Fibroblast of lung (primary cell): ENCODE data around the gene RDH5.

ENCODE experiments used
- CTCF ChIP-seq, 2 donors: IDR thresholded peaks in 1 of 2; conservative IDR thresholded peaks in 1 of 2; 1 replicate in 1 of 2; 2 replicates in 1 of 2; pipeline ENCODE4 v1.5.1; 2011 to 2012; ENCODE audit warnings: low read length in 2 of 2, control low read depth in 1 of 2, inconsistent platforms in 1 of 2, low read depth in 1 of 2, mild to moderate bottlenecking in 1 of 2
- EZH2 ChIP-seq: IDR thresholded peaks from 2 replicates; pipeline ENCODE4 v1.5.1; 2012; ENCODE audit warnings: low read length, control low read depth, mild to moderate bottlenecking; ENCODE audit errors: missing control alignments

DNA sequence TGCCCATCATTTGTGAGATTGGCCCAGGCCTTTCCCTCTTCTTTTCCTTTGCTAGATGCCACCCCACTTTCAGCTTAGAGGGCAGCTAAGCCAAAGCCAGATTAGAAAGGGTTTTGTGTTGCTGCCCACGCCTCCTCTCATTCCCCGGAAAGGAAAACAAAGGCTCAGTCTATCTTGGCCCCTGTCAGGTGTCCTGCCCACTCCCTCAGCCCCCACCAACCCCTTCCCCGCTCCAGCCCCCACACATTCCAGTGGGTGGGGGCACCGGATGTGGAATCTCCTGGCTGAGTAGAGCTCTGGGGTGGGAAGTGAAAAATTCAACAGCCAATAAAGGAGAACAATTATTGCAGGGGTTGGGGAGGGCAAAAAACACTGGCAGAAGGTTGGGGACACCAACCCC lies 2.2 kb upstream of the RDH5 start:
- TF ChIP-seq CTCF (conservative IDR thresholded peaks at IDR 0.05 in 1 of 2, IDR thresholded peaks at IDR 0.05 in 1 of 2; ENCODE audit: low read depth in 1 of 2, low read length in 2 of 2) (no peak), EZH2 (no peak)
